H1 (cell line): Measurements from ENCODE around the gene IQUB. TPM values are rescaled to one million over a fixed set of nuclear protein-coding genes. Genes with fewer than 3 reads are reported as not detected.

Source experiments
- CTCF ChIA-PET: fragments of 300-600 bp; sonication (Branson Sonifier 250); formaldehyde crosslinking; loops from one replicate; lab custom pipeline; 2021; ENCODE audit not compliant: partially characterized antibody; lab: Charles Lee
- POLR2A ChIA-PET: fragments of 300-600 bp; sonication (Branson Sonifier 250); formaldehyde crosslinking; loops from one replicate; lab custom pipeline; 2021; ENCODE audit warnings: inconsistent platforms; ENCODE audit not compliant: partially characterized antibody; lab: Charles Lee
- DNase-seq, 2 experiments: peaks; one replicate each; pipeline versions ENCODE4 v3.0.0 to v3.0.0-alpha.2; 2010 to 2022; ENCODE audit warnings: low spot score in 2 of 2, low read depth in 1 of 2, mixed read lengths in 1 of 2
- FAIRE-seq: peaks from 2 replicates; lab custom pipeline; 2011; peaks lifted over from hg19 to GRCh38; lab: Jason Lieb, UNC
- H2AFZ ChIP-seq: 2 replicates; pipeline ENCODE4 v1.8.1; 2012; ENCODE audit warnings: low read length, inconsistent platforms
- H2AK5ac ChIP-seq: 2 replicates; pipeline ENCODE4 v1.6.1; 2013; ENCODE audit warnings: low read depth, low read length
- H2BK120ac ChIP-seq: replicated peaks from 2 replicates; pipeline ENCODE3; 2013; ENCODE audit warnings: low read depth, low read length, inconsistent platforms
- H2BK12ac ChIP-seq: 2 replicates; pipeline ENCODE4 v1.6.1; 2013; ENCODE audit warnings: low read depth, low read length
- H2BK15ac ChIP-seq: 2 replicates; pipeline ENCODE4 v1.6.1; 2013; ENCODE audit warnings: low read length
- H2BK20ac ChIP-seq: 2 replicates; pipeline ENCODE4 v1.6.1; 2013; ENCODE audit warnings: low read length
- H2BK5ac ChIP-seq: 2 replicates; pipeline ENCODE4 v1.6.1; 2013; ENCODE audit warnings: low read depth, low read length
- H3K14ac ChIP-seq: 2 replicates; pipeline ENCODE4 v1.6.1; 2013; ENCODE audit warnings: inconsistent platforms; ENCODE audit not compliant: insufficient read length
- H3K18ac ChIP-seq: 2 replicates; pipeline ENCODE4 v1.6.1; 2013; ENCODE audit warnings: low read length; ENCODE audit errors: extremely low read depth
- H3K23ac ChIP-seq: 2 replicates; pipeline ENCODE4 v1.6.1; 2013; ENCODE audit warnings: inconsistent platforms; ENCODE audit not compliant: insufficient read length
- H3K23me2 ChIP-seq: 2 replicates; pipeline ENCODE4 v1.6.1; 2013; ENCODE audit warnings: low read depth, low read length
- H3K27ac ChIP-seq: 2 replicates; pipeline ENCODE4 v1.6.1; 2011; ENCODE audit warnings: low read depth, low read length, inconsistent platforms
- H3K27me3 ChIP-seq, 4 experiments: replicated peaks in 1 of 4; 1 replicate in 1 of 4; 2 replicates in 3 of 4; pipeline versions ENCODE4 v1.6.1 to v1.8.1; 2011 to 2013; ENCODE audit warnings: low read length in 3 of 4, mild to moderate bottlenecking in 3 of 4, inconsistent platforms in 2 of 4, mixed read lengths in 2 of 4, moderate library complexity in 1 of 4; ENCODE audit not compliant: control insufficient read depth in 3 of 4, insufficient read depth in 3 of 4; ENCODE audit errors: extremely low read depth in 1 of 4
- H3K36me3 ChIP-seq, 4 experiments: 2 replicates each; pipeline versions ENCODE4 v1.6.1 to v1.8.1; 2011 to 2013; ENCODE audit warnings: mild to moderate bottlenecking in 4 of 4, low read length in 3 of 4, moderate library complexity in 2 of 4, control low read depth in 1 of 4, inconsistent platforms in 1 of 4; ENCODE audit not compliant: insufficient read depth in 4 of 4, control insufficient read depth in 2 of 4
- H3K4ac ChIP-seq: replicated peaks from 2 replicates; pipeline ENCODE3; 2013; ENCODE audit warnings: low read length, low read depth, mixed read lengths, inconsistent platforms; ENCODE audit not compliant: insufficient read length
- H3K4me1 ChIP-seq, 4 experiments: replicated peaks in 1 of 4; 1 replicate in 1 of 4; 2 replicates in 3 of 4; pipeline versions ENCODE4 v1.6.1 to v1.8.1; 2011 to 2013; ENCODE audit warnings: low read length in 3 of 4, inconsistent platforms in 2 of 4, mixed read lengths in 1 of 4; ENCODE audit not compliant: insufficient read depth in 4 of 4, control insufficient read depth in 3 of 4
- H3K4me2 ChIP-seq, 2 experiments: 2 replicates each; pipeline versions ENCODE4 v1.6.1 to v1.8.1; 2011 to 2013; ENCODE audit warnings: low read depth in 2 of 2, low read length in 2 of 2, control low read depth in 1 of 2, inconsistent platforms in 1 of 2, mild to moderate bottlenecking in 1 of 2; ENCODE audit not compliant: insufficient read depth in 1 of 2
- H3K4me3 ChIP-seq, 4 experiments: fragments of 200-600, 300-600 bp in 1 of 4; sonication (generic), shearing (Covaris generic), sonication (Bioruptor Twin) in 1 of 4; 2 replicates each; pipeline versions ENCODE4 v1.5.1 to v1.8.1; 2011 to 2016; ENCODE audit warnings: low read length in 4 of 4, low read depth in 3 of 4, control low read depth in 2 of 4, inconsistent platforms in 2 of 4, mild to moderate bottlenecking in 2 of 4, mixed read lengths in 1 of 4, moderate library complexity in 1 of 4; ENCODE audit not compliant: insufficient read depth in 2 of 4; ENCODE audit errors: extremely low read depth in 1 of 4
- H3K56ac ChIP-seq: replicated peaks from 2 replicates; pipeline ENCODE3; 2013; ENCODE audit warnings: low read depth, mild to moderate bottlenecking, mixed read lengths, low read length, inconsistent platforms; ENCODE audit not compliant: insufficient read length
- H3K79me1 ChIP-seq: 2 replicates; pipeline ENCODE4 v1.6.1; 2013; ENCODE audit warnings: low read depth, low read length, control low read depth
- H3K79me2 ChIP-seq, 2 experiments: 2 replicates each; pipeline versions ENCODE4 v1.6.1 to v1.8.1; 2012 to 2013; ENCODE audit warnings: low read length in 2 of 2, mild to moderate bottlenecking in 2 of 2, inconsistent platforms in 1 of 2; ENCODE audit not compliant: insufficient read depth in 2 of 2, control insufficient read depth in 1 of 2
- H3K9ac ChIP-seq, 4 experiments: replicated peaks in 1 of 4; 1 replicate in 1 of 4; 2 replicates in 3 of 4; pipeline versions ENCODE4 v1.6.1 to v1.8.1; 2011 to 2013; ENCODE audit warnings: low read depth in 3 of 4, low read length in 3 of 4, control low read depth in 2 of 4, mild to moderate bottlenecking in 2 of 4, moderate library complexity in 2 of 4, inconsistent platforms in 1 of 4; ENCODE audit errors: extremely low read depth in 1 of 4
- H3K9me3 ChIP-seq, 2 experiments: 2 replicates each; pipeline versions ENCODE4 v1.6.1 to v1.8.1; 2012 to 2013; ENCODE audit warnings: mild to moderate bottlenecking in 2 of 2, moderate library complexity in 2 of 2, control low read depth in 1 of 2, inconsistent platforms in 1 of 2, low read depth in 1 of 2, low read length in 1 of 2, mixed read lengths in 1 of 2; ENCODE audit not compliant: insufficient read depth in 2 of 2
- H4K20me1 ChIP-seq, 2 experiments: replicated peaks in 1 of 2; 2 replicates each; pipeline versions ENCODE3 to v1.8.1; 2011 to 2013; ENCODE audit warnings: inconsistent platforms in 2 of 2, low read length in 2 of 2, mild to moderate bottlenecking in 1 of 2; ENCODE audit not compliant: insufficient read depth in 2 of 2, control insufficient read depth in 1 of 2
- H4K5ac ChIP-seq: 2 replicates; pipeline ENCODE4 v1.6.1; 2013; ENCODE audit warnings: low read length, low read depth, mixed read lengths, inconsistent platforms; ENCODE audit not compliant: insufficient read length
- H4K8ac ChIP-seq: 2 replicates; pipeline ENCODE4 v1.8.0; 2013; ENCODE audit warnings: mild to moderate bottlenecking, moderate library complexity, low read length, inconsistent platforms; ENCODE audit not compliant: insufficient read depth; ENCODE audit errors: extremely low read depth
- H4K91ac ChIP-seq: replicated peaks from 2 replicates; pipeline ENCODE3; 2013; ENCODE audit warnings: low read length, mixed read lengths, inconsistent platforms; ENCODE audit not compliant: insufficient read length
- GABPA ChIP-seq: IDR thresholded peaks from 2 replicates; pipeline ENCODE4 v1.6.1; 2011; ENCODE audit warnings: mild to moderate bottlenecking, low read length, moderate library complexity, borderline replicate concordance; ENCODE audit not compliant: insufficient read depth
- RAD21 ChIP-seq, 2 experiments: IDR thresholded peaks in 1 of 2; conservative IDR thresholded peaks in 1 of 2; 2 replicates each; pipeline ENCODE4 v1.6.1; 2011; ENCODE audit warnings: low read depth in 2 of 2, low read length in 2 of 2, improper control_type of control experiment in 1 of 2, inconsistent platforms in 1 of 2, mild to moderate bottlenecking in 1 of 2, moderate library complexity in 1 of 2
- SUZ12 ChIP-seq: fragments of 200-600 bp; sonication (generic); IDR thresholded peaks from 2 replicates; pipeline ENCODE4 v1.6.1; 2012; ENCODE audit warnings: mild to moderate bottlenecking, inconsistent platforms, low read length, moderate library complexity, mixed read lengths
- WGBS, 2 experiments: shearing (Covaris generic) in 1 of 2; methylation state at CpG; one replicate each; pipeline versions ENCODE4 v1.1.6 to v1.1.7; 2013 to 2015; ENCODE audit warnings: low lambda C conversion rate in 2 of 2, mixed read lengths in 2 of 2, inconsistent platforms in 1 of 2, low coverage in 1 of 2, missing lambda C conversion rate in 1 of 2; ENCODE audit not compliant: insufficient replicate concordance in 2 of 2, insufficient coverage in 1 of 2, insufficient read length in 1 of 2; ENCODE audit errors: extremely low coverage in 1 of 2, missing lambda C conversion rate in 1 of 2; 5-methylcytosine and 5-hydroxymethylcytosine counted together
- polyA plus RNA-seq, 7 experiments: library from polyadenylated mRNA; depleted of rRNA in 3 of 7; stranded (reverse) in 5 of 7; unstranded in 2 of 7; fragments of >200 nt in 5 of 7; fragments of 200-250 nt in 2 of 7; gene quantifications; 1 replicate in 5 of 7; 2 replicates in 1 of 7; 4 replicates in 1 of 7; pipeline versions ENCODE4 v1.2.1 to v1.2.3, GENCODE V29; 2011 to 2013; ENCODE audit warnings: missing spikeins in 2 of 7, mixed read lengths in 2 of 7
- total RNA-seq: library from RNA; stranded (reverse); fragmentation: NEBNext Ultra II Directional; extraction: Animal tissue kit (Norgen Biotek cat#: 25700); gene quantifications from 2 replicates; pipeline ENCODE4 v1.2.1, GENCODE V29; 2021
- TF ChIP-seq, protein P1 (sequence below), 3 experiments: IDR thresholded peaks; 1 replicate in 2 of 3; 2 replicates in 1 of 3; pipeline versions ENCODE4 v1.5.1 to v1.6.1; 2011; ENCODE audit warnings: low read length in 3 of 3, mild to moderate bottlenecking in 3 of 3, inconsistent platforms in 2 of 3, low read depth in 1 of 3, moderate library complexity in 1 of 3; ENCODE audit not compliant: insufficient read depth in 1 of 3; ENCODE audit errors: control extremely low read depth in 1 of 3
- TF ChIP-seq, protein P2 (sequence below): IDR thresholded peaks from 2 replicates; pipeline ENCODE4 v1.6.1; 2011; ENCODE audit warnings: low read depth, mild to moderate bottlenecking, low read length; ENCODE audit not compliant: insufficient read depth

Gene IQUB
- total and polyA plus RNA-seq, 2 of the 8 experiments (the other 6 are each of a cell fraction or from before 2014, with no cell fraction given): 0.12 to 0.82 TPM

DNA sequence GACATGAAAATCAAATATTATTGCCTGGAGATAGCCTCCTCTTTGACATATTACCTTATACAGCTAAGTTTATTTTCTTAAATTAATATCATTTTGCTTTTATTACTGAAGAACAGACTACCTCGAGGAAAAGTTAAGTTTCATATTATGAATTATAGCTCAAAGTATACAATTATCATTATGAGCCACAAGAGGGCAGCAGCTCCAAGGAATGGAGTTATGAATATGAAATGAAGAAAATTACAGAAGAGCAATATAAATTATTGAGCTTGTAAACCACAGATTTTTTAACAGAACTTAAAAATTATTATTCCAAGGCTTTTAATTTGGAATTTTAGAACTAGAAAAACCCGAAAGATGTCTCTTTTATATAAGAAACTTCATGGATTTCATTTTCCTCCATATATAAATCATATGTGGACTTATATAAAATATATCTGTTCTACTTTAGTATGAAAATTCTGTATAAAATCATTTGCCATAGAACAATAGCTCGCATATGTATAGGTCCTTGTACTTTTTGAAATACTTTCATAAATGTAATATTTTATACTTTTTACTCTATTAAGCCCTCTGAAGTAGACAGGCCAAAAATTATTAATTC, 40.1 kb downstream of the IQUB start:
- H3K36me3 ChIP-seq: no peaks in the 10 kb centered on the region
- no peak for DNase-seq
- no peak overlapping the region for H3K4me2 ChIP-seq
- no peaks in the 10 kb centered on the region for H3K4me1 ChIP-seq
- no peaks in the 10 kb centered on the region for H3K79me2 ChIP-seq
- no peak overlapping the region for H3K9ac ChIP-seq
- no peak overlapping the region for H2BK20ac ChIP-seq
- no peak overlapping the region for H4K8ac ChIP-seq
- no peak overlapping the region for H4K5ac ChIP-seq
- no peak overlapping the region for H2AK5ac ChIP-seq
- no peak overlapping the region for H4K91ac ChIP-seq
- no peaks in the 10 kb centered on the region for H3K23me2 ChIP-seq
- POLR2A ChIA-PET: no interaction called here
- no peak overlapping the region for H2AFZ ChIP-seq
- no peak overlapping the region for H3K18ac ChIP-seq
- H3K4me3 ChIP-seq: no peak overlapping the region
- H3K27me3 ChIP-seq: no peaks in the 10 kb centered on the region
- CTCF ChIA-PET: interaction anchor here (0.6 to 4.4 kb wide), 31 partner anchors 7 to 691 kb away, joined by 3 to 25 read pairs (median 4); partner anchors contain the start of gene IQUB
- no peaks in the 10 kb centered on the region; a peak in 1 of 4 replicates for H3K9me3 ChIP-seq
- no peak overlapping the region for H3K4ac ChIP-seq
- H2BK120ac ChIP-seq: no peak overlapping the region
- TF ChIP-seq, protein P1, sequence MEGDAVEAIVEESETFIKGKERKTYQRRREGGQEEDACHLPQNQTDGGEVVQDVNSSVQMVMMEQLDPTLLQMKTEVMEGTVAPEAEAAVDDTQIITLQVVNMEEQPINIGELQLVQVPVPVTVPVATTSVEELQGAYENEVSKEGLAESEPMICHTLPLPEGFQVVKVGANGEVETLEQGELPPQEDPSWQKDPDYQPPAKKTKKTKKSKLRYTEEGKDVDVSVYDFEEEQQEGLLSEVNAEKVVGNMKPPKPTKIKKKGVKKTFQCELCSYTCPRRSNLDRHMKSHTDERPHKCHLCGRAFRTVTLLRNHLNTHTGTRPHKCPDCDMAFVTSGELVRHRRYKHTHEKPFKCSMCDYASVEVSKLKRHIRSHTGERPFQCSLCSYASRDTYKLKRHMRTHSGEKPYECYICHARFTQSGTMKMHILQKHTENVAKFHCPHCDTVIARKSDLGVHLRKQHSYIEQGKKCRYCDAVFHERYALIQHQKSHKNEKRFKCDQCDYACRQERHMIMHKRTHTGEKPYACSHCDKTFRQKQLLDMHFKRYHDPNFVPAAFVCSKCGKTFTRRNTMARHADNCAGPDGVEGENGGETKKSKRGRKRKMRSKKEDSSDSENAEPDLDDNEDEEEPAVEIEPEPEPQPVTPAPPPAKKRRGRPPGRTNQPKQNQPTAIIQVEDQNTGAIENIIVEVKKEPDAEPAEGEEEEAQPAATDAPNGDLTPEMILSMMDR (IDR thresholded peaks at IDR 0.05; ENCODE audit: control extremely low read depth in 1 of 3, insufficient read depth in 1 of 3, low read depth in 1 of 3, low read length in 3 of 3): peak in 2 of 3 experiments; percentile 30 to 41; a peak in 2 of 4 replicates
- TF ChIP-seq RAD21 (IDR thresholded peaks at IDR 0.05 in 1 of 2, conservative IDR thresholded peaks at IDR 0.05 in 1 of 2; ENCODE audit: low read depth in 2 of 2, low read length in 2 of 2) (peak in 1 of 2 experiments; percentile 72), SUZ12 (no peak), GABPA (no peak)
- TF ChIP-seq, protein P2, sequence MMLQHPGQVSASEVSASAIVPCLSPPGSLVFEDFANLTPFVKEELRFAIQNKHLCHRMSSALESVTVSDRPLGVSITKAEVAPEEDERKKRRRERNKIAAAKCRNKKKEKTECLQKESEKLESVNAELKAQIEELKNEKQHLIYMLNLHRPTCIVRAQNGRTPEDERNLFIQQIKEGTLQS: no peak
- H3K79me1 ChIP-seq: no peaks in the 10 kb centered on the region
- WGBS, 2 experiments: 56% methylated on average over 3 of the region's 3 CpGs; no CpG with 5 or more reads in 1 of the 2 experiments
- H3K23ac ChIP-seq: no peak overlapping the region
- no peak overlapping the region for H3K56ac ChIP-seq
- no peak overlapping the region for H2BK5ac ChIP-seq
- H2BK12ac ChIP-seq: no peak overlapping the region
- H3K27ac ChIP-seq: no peak overlapping the region
- H2BK15ac ChIP-seq: no peak overlapping the region
- no peak overlapping the region for H3K14ac ChIP-seq
- no peaks in the 10 kb centered on the region for H4K20me1 ChIP-seq
- FAIRE-seq: no peak
